Spinal cord (tissue), 10 donors: ENCODE data around the gene TBL1Y. TPM values are rescaled to one million over a fixed set of nuclear protein-coding genes. Genes with fewer than 3 reads are reported as not detected.

Experiments used
- DNase-seq, 6 donors: peaks; one replicate each; pipeline versions ENCODE4 v3.0.0 to v3.0.0-alpha.2; 2013 to 2015; ENCODE audit warnings: low spot score in 6 of 6, low read depth in 4 of 6
- H3K27ac ChIP-seq: one replicate; pipeline ENCODE4 v1.5.1; 2013; ENCODE audit warnings: low read depth, low read length, control low read depth
- H3K27me3 ChIP-seq: one replicate; pipeline ENCODE4 v1.6.1; 2013; ENCODE audit warnings: low read length; ENCODE audit not compliant: control insufficient read depth, insufficient read depth
- H3K36me3 ChIP-seq: one replicate; pipeline ENCODE4 v1.6.1; 2013; ENCODE audit warnings: low read length; ENCODE audit not compliant: control insufficient read depth, insufficient read depth
- H3K4me1 ChIP-seq: one replicate; pipeline ENCODE4 v1.6.1; 2013; ENCODE audit warnings: low read length; ENCODE audit not compliant: control insufficient read depth, insufficient read depth
- H3K4me3 ChIP-seq: one replicate; pipeline ENCODE4 v1.5.1; 2013; ENCODE audit warnings: low read depth, low read length, control low read depth
- H3K9me3 ChIP-seq: one replicate; pipeline ENCODE4 v1.6.1; 2013; ENCODE audit warnings: low read length; ENCODE audit not compliant: control insufficient read depth, insufficient read depth
- WGBS: methylation state at CpG from one replicate; pipeline ENCODE4 v1.1.5; 2013; ENCODE audit warnings: missing lambda C conversion rate; ENCODE audit not compliant: insufficient coverage; 5-methylcytosine and 5-hydroxymethylcytosine counted together
- polyA plus RNA-seq, 2 donors: library from polyadenylated mRNA; unstranded; fragments of 120-200 nt; gene quantifications; one replicate each; pipeline ENCODE4 v1.2.1, GENCODE V29; 2013; ENCODE audit not compliant: insufficient read length in 2 of 2
- total RNA-seq, 2 donors: library from RNA; depleted of rRNA in 1 of 2; stranded (reverse); fragments of 120-200 nt in 1 of 2; fragments of >200 nt in 1 of 2; gene quantifications; one replicate each; pipeline versions ENCODE4 v1.2.3 to v1.2.4, GENCODE V29; 2013 to 2014
- donor health status: healthy.

The TBL1Y gene
- total and polyA plus RNA-seq, 4 donors: 0.38 to 1.2 TPM; not detected in 2

DNA sequence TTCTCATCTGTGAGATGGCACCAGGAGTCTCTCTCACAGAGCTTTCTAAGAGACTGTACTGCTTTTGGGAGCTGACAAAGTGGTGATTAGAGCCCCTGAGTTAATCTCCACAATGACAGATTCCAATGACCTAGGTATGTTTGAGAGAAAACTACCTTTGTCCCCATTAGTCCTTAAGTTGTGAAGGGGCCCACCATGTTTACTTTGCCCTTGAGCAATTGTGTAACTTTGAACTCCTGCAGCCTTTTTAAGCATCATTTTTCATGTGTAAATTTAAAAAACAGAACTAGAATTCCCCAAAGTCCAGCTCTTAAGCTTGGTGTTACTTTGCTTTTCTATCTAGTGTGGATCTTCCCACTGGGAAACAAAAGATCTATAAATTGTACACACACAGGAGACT lies 2.9 kb downstream of the TBL1Y start:
- Histone ChIP-seq H3K27ac (no peak overlapping the region), H3K4me3 (no peak overlapping the region), H3K27me3 (no peaks in the 10 kb centered on the region), H3K4me1 (no peaks in the 10 kb centered on the region), H3K36me3 (no peaks in the 10 kb centered on the region), H3K9me3 (no peaks in the 10 kb centered on the region)
- no peak for DNase-seq

GRCh38 chrY:6921061-6921460 lies 10.6 kb downstream of the TBL1Y start:
- Histone ChIP-seq H3K27me3 (no peaks in the 10 kb centered on the region), H3K36me3 (no peaks in the 10 kb centered on the region), H3K9me3 (no peaks in the 10 kb centered on the region), H3K4me3 (no peak overlapping the region), H3K4me1 (no peaks in the 10 kb centered on the region), H3K27ac (no peak overlapping the region)
- no peak for DNase-seq
- WGBS: no CpG with 5 or more reads among the region's 2 CpGs

DNA sequence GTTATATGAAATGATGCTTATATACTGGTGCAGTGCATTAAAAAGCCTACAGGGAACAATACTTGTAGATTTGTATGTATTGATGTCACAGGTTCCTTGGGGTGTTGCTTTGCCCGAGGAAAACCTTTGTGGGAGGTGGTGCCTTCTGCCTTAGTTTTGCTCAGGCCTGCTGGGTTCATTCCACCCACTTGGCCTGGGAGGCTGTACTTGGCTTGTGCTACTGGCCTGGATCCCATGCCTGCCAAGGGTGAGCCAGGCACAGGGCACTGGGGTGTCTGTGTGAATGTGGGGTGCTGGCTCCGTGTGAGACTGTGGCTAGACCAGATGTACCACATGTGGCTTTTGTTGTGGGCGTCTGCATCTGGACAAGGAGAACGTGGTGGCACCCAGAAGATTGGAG lies 17.8 kb downstream of the TBL1Y start:
- DNase-seq: no peak
- no peaks in the 10 kb centered on the region for H3K27me3 ChIP-seq
- no peaks in the 10 kb centered on the region for H3K9me3 ChIP-seq
- no CpG with 5 or more reads among the region's 4 CpGs for WGBS
- no peak overlapping the region for H3K4me3 ChIP-seq
- no peaks in the 10 kb centered on the region for H3K36me3 ChIP-seq
- no peak overlapping the region for H3K27ac ChIP-seq
- no peaks in the 10 kb centered on the region for H3K4me1 ChIP-seq

- no CpG with 5 or more reads among the region's 1 CpG for WGBS
- no peak overlapping the region for H3K4me3 ChIP-seq
- H3K36me3 ChIP-seq: no peaks in the 10 kb centered on the region
- no peaks in the 10 kb centered on the region for H3K4me1 ChIP-seq
- no peak for DNase-seq
- no peak overlapping the region for H3K27ac ChIP-seq
- no peaks in the 10 kb centered on the region for H3K9me3 ChIP-seq
- H3K27me3 ChIP-seq: no peaks in the 10 kb centered on the region
Measured at GRCh38 chrY:6929237-6929636, 18.7 kb downstream of the TBL1Y start.

GRCh38 chrY:6931779-6932396 lies 21.4 kb downstream of the TBL1Y start:
- no peaks in the 10 kb centered on the region for H3K36me3 ChIP-seq
- H3K27ac ChIP-seq: no peak overlapping the region
- no peaks in the 10 kb centered on the region for H3K4me1 ChIP-seq
- DNase-seq: peak in 1 of 6 donors; percentile 1
- H3K4me3 ChIP-seq: no peak overlapping the region
- H3K9me3 ChIP-seq: no peaks in the 10 kb centered on the region
- no CpG with 5 or more reads among the region's 4 CpGs for WGBS
- no peaks in the 10 kb centered on the region for H3K27me3 ChIP-seq

GRCh38 chrY:6935497-6935896 lies 25.0 kb downstream of the TBL1Y start:
- H3K4me1 ChIP-seq: no peaks in the 10 kb centered on the region
- DNase-seq: no peak
- no peaks in the 10 kb centered on the region for H3K9me3 ChIP-seq
- no peak overlapping the region for H3K27ac ChIP-seq
- H3K36me3 ChIP-seq: no peaks in the 10 kb centered on the region
- H3K4me3 ChIP-seq: no peak overlapping the region
- no CpG with 5 or more reads among the region's 2 CpGs for WGBS
- no peaks in the 10 kb centered on the region for H3K27me3 ChIP-seq

- Histone ChIP-seq H3K4me3 (no peak overlapping the region), H3K4me1 (no peaks in the 10 kb centered on the region), H3K36me3 (no peaks in the 10 kb centered on the region), H3K9me3 (no peaks in the 10 kb centered on the region), H3K27ac (no peak overlapping the region), H3K27me3 (no peaks in the 10 kb centered on the region)
- DNase-seq: peak in 1 of 6 donors; percentile 32
Measured at GRCh38 chrY:6947695-6948094, 37.2 kb downstream of the TBL1Y start.

DNA sequence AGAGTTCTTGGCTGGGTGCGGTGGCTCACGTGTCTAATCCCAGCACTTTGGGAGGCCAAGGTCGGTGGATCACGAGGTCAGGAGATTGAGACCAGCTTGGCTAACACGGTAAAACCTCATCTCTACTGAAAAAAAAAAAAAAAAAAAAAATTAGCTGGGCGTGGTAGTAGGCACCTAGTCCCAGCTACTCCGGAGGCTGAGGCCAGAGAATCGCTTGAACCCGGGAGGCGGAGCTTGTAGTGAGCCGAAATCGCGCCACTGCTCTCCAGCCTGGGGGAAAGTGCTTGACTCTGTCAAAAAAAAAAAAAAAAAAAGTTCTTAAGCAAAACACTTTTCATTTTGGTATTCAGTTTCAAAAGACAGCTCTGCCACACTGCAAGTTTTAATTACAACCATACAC lies 37.9 kb downstream of the TBL1Y start:
- DNase-seq: no peak
- no peak overlapping the region for H3K27ac ChIP-seq
- WGBS: no CpG with 5 or more reads among the region's 13 CpGs

DNA sequence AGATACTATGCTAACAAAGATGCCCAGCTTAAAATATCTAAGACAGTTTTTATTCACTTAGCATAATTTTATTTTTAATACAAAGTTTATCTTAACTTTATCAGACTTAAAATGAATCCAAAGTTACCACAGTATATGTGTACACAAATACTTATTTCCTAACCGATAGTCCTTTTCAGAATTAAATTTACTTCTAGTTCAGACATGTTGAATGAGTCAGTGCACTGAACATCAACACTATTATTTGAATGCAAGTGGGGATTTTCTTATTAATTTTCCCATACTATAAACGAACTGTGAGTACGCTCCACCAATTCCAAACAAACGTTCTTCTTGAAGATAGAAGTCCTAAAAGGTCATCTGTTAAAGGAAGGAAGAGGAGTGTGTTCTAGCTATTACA lies 39.5 kb downstream of the TBL1Y start:
- no peaks in the 10 kb centered on the region for H3K36me3 ChIP-seq
- H3K4me1 ChIP-seq: no peaks in the 10 kb centered on the region
- H3K4me3 ChIP-seq: no peak overlapping the region
- H3K9me3 ChIP-seq: no peaks in the 10 kb centered on the region
- no peak overlapping the region for H3K27ac ChIP-seq
- H3K27me3 ChIP-seq: no peaks in the 10 kb centered on the region
- WGBS: no CpG with 5 or more reads among the region's 4 CpGs
- DNase-seq: no peak

More for the DNA sequence above, 37.9 kb downstream of the TBL1Y start:
- no peak overlapping the region for H3K4me3 ChIP-seq
- H3K9me3 ChIP-seq: no peaks in the 10 kb centered on the region
- H3K36me3 ChIP-seq: no peaks in the 10 kb centered on the region
- no peaks in the 10 kb centered on the region for H3K27me3 ChIP-seq
- H3K4me1 ChIP-seq: no peaks in the 10 kb centered on the region

DNA sequence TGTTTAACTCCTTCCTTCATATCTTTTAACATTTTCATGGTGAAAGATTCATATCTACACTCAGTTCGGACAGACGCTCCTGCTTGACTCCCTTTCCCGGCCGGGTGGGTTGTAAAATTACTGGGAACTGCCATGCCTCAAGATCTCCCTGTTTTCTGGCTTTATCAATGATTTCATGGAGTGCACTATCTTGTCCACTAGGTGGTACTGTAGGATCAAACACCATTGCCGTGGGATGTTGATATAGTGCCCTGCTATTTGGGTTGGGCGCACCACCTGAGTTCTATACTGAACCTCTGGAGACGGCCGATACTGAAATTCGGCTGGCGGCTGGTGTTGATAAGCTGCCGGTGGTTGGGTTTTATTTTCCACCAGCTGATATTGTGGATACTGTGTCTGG lies 54.2 kb downstream of the TBL1Y start:
- WGBS: no CpG with 5 or more reads among the region's 11 CpGs
- Histone ChIP-seq H3K4me1 (no peaks in the 10 kb centered on the region), H3K4me3 (no peak overlapping the region), H3K36me3 (no peaks in the 10 kb centered on the region), H3K27ac (no peak overlapping the region), H3K27me3 (no peaks in the 10 kb centered on the region), H3K9me3 (no peaks in the 10 kb centered on the region)
- peak in 3 of 6 donors; percentile 10 to 82 (median 17) for DNase-seq
